ENCODE measurements around the gene CCT6A.
"Not testable (repeated sequence)": the region's sequence is repeated elsewhere in the genome, so short reads cannot be mapped to it uniquely, and the experiment has no call there.

CCT6A gene

GRCh38 chr7:56009695-56010094 is 41.9 kb upstream of the CCT6A start:
- Histone ChIP-seq H3K4me2 (ENCODE audit: low read length) (no peak overlapping the region), H2AFZ (no peak overlapping the region), H3K9me3 (ENCODE audit: control insufficient read depth, low read length) (no peaks in the 10 kb centered on the region), H3K4me1 (no peaks in the 10 kb centered on the region), H3K27me3 (ENCODE audit: control insufficient read depth, insufficient read depth, low read length) (no peaks in the 10 kb centered on the region), H3K79me2 (no peaks in the 10 kb centered on the region), H3K36me3 (ENCODE audit: control insufficient read depth, insufficient read depth, low read length) (no peaks in the 10 kb centered on the region), H3K27ac (no peak overlapping the region), H3K9ac (no peak overlapping the region), H3K4me3 (ENCODE audit: low read depth, low read length) (no peak overlapping the region)
- TF ChIP-seq CTCF (IDR thresholded peaks at IDR 0.05): no peak

GRCh38 chr7:56017015-56017414 is 34.5 kb upstream of the CCT6A start:
- H3K4me3 ChIP-seq (ENCODE audit: low read depth, low read length); H3K79me2 ChIP-seq; H3K27ac ChIP-seq; H3K9me3 ChIP-seq (ENCODE audit: control insufficient read depth, low read length); H2AFZ ChIP-seq; H3K4me1 ChIP-seq; H3K4me2 ChIP-seq (ENCODE audit: low read length); H3K36me3 ChIP-seq (ENCODE audit: control insufficient read depth, insufficient read depth, low read length); H3K27me3 ChIP-seq (ENCODE audit: control insufficient read depth, insufficient read depth, low read length); H3K9ac ChIP-seq: not testable (repeated sequence)

- Histone ChIP-seq H3K79me2 (no peaks in the 10 kb centered on the region), H2AFZ (no peak overlapping the region), H3K9ac (no peak overlapping the region), H3K27me3 (ENCODE audit: control insufficient read depth, insufficient read depth, low read length) (no peaks in the 10 kb centered on the region), H3K36me3 (ENCODE audit: control insufficient read depth, insufficient read depth, low read length) (no peaks in the 10 kb centered on the region), H3K9me3 (ENCODE audit: control insufficient read depth, low read length) (no peaks in the 10 kb centered on the region), H3K4me2 (ENCODE audit: low read length) (no peak overlapping the region), H3K27ac (no peak overlapping the region), H3K4me1 (no peaks in the 10 kb centered on the region), H3K4me3 (ENCODE audit: low read depth, low read length) (no peak overlapping the region)
- TF ChIP-seq CTCF (IDR thresholded peaks at IDR 0.05): no peak
Observed at GRCh38 chr7:56019501-56019900, 32.1 kb upstream of the CCT6A start.

- Histone ChIP-seq H3K9ac (no peak overlapping the region), H3K79me2 (no peaks in the 10 kb centered on the region), H2AFZ (no peak overlapping the region), H3K4me2 (ENCODE audit: low read length) (no peak overlapping the region), H3K9me3 (ENCODE audit: control insufficient read depth, low read length) (no peaks in the 10 kb centered on the region), H3K4me1 (no peaks in the 10 kb centered on the region), H3K27ac (no peak overlapping the region), H3K4me3 (ENCODE audit: low read depth, low read length) (no peak overlapping the region), H3K36me3 (ENCODE audit: control insufficient read depth, insufficient read depth, low read length) (no peaks in the 10 kb centered on the region), H3K27me3 (ENCODE audit: control insufficient read depth, insufficient read depth, low read length) (no peaks in the 10 kb centered on the region)
- TF ChIP-seq CTCF (IDR thresholded peaks at IDR 0.05): no peak
Observed at GRCh38 chr7:56023500-56023899, 28.1 kb upstream of the CCT6A start.

- H3K36me3 ChIP-seq (ENCODE audit: control insufficient read depth, insufficient read depth, low read length): no peaks in the 10 kb centered on the region
- H3K4me1 ChIP-seq: no peaks in the 10 kb centered on the region
- no peak overlapping the region for H3K4me2 ChIP-seq (ENCODE audit: low read length)
- H3K4me3 ChIP-seq (ENCODE audit: low read depth, low read length): no peak overlapping the region
- no peaks in the 10 kb centered on the region for H3K9me3 ChIP-seq (ENCODE audit: control insufficient read depth, low read length)
- H3K27me3 ChIP-seq (ENCODE audit: control insufficient read depth, insufficient read depth, low read length): no peaks in the 10 kb centered on the region
- H3K79me2 ChIP-seq: no peaks in the 10 kb centered on the region
- no peak for TF ChIP-seq CTCF (IDR thresholded peaks at IDR 0.05)
- H2AFZ ChIP-seq: no peak overlapping the region
- H3K9ac ChIP-seq: no peak overlapping the region
- H3K27ac ChIP-seq: no peak overlapping the region
Observed at GRCh38 chr7:56026538-56026937, 25.0 kb upstream of the CCT6A start.

Data from parathyroid adenoma (tissue), 2 donors.